LoVo (cell line): ENCODE results near the gene TLE2.

Experiments used
- DNase-seq: peaks from one replicate; pipeline ENCODE4 v3.0.0-alpha.2; 2016; ENCODE audit warnings: low spot score

Gene TLE2

GRCh38 chr19:3036119-3036976 lies 7.3 kb upstream of the TLE2 start:
- DNase-seq: peak; percentile 95

- DNase-seq: peak; percentile 99
Observed at GRCh38 chr19:3035542-3036118, 6.5 kb upstream of the TLE2 start.

DNA sequence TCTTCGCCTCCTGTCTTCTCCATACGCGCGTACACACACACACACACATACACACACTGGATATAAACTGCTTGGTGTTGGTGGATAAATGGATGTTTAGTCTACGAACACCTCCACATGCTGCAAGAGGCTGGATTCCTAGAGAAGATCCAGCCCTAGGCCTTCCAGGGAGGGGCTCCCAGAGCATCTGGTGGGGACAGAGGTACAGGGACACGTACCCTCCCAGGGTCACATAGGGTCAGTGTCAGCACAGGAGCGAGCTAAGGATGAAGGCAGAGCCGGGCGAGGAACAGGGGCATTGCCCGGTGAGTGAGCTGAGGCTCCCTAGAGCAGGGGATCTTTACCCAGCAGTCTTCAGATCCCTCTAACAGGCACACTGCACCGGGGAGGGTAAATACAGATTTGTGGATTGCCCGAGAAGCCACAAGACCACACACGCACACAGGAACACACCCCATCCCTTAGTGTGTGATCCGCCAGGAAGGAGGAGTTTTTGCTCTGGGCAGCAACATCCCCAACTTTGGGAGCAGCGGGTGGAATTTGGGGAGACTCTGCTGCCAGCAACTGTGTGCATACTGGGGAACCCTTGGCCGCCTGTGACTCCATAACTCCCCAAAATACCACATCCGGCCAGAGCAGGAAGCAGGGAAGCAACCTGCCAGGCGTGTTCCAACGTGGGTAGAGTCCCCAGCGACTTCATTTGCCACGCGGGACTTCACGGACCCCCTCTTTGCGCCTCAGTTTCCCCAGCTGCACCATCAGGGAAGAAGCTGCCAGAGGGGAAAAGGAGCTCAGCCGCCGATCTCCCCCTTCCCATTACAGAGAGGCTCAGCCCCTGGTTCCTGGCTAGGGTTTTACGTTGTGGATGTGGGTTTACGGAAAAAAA lies 5.8 kb upstream of the TLE2 start:
- no peak for DNase-seq

GRCh38 chr19:3034406-3034655 lies 5.3 kb upstream of the TLE2 start:
- no peak for DNase-seq

DNA sequence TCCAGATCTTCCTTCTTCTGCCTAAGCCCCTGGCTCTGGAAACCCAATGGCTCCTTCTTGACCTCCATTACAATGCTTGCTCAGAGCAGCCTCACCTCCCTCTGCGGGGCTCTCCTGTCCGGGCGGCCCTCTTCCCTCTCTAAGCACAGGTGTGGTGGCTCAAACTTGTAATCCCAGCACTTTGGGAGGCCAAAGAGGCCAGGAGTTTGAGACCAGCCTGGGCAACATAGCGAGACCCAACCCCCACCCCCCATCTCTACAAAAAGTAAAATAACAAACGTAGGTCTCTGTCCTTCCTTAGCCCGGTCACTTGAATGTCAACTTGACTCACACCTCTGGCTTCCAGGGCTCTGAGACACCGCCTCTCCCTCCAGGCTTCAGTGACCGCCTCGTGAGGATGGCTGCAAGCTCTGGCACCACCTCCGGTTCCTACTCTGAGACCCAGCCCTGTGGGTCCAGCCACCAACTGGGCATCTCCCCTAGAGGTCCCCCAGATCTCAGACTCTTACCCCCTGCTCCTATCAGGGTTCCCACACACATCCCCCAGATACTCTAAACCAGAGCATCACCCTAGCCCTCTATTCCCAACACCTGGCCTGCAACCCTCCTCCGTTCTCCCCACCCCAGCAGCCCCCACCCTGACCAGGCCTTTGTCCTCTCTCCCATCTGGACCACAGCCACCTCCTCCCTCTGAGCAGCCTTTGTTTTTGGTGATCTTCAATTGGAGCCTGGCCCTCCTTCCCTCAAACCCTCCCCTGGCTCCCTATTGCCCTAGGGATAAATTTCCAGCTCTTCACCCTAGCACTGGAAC lies 4.7 kb upstream of the TLE2 start:
- DNase-seq: no peak

- DNase-seq: no peak
Observed at GRCh38 chr19:3031607-3031867, 2.5 kb upstream of the TLE2 start.

DNA sequence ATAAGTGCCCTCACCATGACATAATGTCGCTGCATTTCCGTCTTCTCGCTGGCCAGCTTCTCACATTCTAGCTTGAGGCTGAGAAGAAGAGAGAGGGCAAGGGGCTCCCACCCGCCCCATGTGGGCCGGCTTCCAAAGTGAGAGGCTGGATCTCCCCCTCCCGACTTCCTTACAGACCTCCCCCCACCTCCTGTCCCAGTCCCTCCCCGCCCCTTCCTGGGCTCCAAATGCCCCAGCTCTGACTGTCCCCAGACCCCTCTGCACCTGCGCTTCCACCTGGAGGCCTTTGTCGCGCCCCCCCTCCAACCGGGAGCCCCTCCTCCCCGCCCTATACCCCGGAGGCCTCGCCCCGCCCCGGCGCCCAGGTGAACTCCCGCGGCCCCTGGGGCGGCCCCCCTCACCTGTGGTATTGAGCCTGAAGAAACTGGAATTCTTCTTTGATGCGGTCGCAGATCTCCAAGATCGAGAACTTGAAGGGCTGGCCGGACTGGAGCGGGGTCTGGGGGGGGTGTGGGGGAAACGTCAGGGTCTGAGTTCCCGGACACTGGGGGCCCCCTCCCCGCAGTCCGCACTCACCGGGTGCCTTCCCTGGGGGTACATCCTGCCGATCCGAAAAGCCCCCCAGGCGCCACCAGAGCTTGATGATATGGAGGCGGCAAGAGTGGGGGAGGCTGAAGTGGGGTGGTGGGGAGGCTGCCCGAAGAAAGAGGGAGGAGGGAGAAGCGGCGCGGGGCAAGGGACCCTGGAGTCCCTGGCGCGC lies 595 bp downstream of the TLE2 start:
- no peak for DNase-seq

- no peak for DNase-seq
Observed at GRCh38 chr19:3027981-3028304, 1.1 kb downstream of the TLE2 start.

- DNase-seq: no peak
Observed at GRCh38 chr19:3027292-3027691, 1.8 kb downstream of the TLE2 start.

- DNase-seq: no peak
Observed at GRCh38 chr19:3026768-3027167, 2.3 kb downstream of the TLE2 start.

DNA sequence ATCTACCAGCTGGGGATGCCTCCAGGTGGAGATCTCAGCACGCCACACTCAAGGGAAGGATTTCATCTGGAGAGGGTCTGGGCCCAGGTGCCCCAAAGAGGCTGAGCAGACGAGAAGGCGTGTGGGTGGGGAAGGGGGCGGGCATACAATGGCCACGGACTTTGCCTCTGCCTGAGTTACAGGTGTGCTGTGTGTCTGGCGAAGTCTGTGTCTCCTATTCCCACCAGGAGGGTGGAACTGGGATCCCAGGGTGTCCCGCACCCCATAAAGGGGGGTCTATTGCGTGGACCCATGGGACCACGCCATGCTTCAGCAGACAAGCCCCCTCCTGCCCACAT lies 3.6 kb downstream of the TLE2 start:
- DNase-seq: no peak

- DNase-seq: no peak
Observed at GRCh38 chr19:3024870-3025548, 4.1 kb downstream of the TLE2 start.

DNA sequence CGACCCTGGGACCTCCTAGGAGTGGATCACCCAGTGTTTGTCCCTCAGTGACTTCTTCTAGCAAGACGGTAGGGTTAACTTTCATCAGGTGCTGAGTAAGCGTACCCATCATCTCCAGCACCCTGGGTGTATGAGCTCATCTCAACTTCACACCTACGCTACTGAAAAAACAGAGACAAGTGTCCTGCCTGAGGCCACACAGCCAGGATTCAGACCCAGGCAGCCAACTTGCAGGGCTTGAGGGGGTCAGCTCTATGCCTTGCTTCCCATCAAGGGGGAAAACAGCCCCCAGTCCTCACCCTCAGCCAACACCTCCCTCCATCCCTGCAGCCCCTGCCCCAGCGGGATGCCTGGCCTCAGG lies 4.6 kb downstream of the TLE2 start:
- no peak for DNase-seq

DNA sequence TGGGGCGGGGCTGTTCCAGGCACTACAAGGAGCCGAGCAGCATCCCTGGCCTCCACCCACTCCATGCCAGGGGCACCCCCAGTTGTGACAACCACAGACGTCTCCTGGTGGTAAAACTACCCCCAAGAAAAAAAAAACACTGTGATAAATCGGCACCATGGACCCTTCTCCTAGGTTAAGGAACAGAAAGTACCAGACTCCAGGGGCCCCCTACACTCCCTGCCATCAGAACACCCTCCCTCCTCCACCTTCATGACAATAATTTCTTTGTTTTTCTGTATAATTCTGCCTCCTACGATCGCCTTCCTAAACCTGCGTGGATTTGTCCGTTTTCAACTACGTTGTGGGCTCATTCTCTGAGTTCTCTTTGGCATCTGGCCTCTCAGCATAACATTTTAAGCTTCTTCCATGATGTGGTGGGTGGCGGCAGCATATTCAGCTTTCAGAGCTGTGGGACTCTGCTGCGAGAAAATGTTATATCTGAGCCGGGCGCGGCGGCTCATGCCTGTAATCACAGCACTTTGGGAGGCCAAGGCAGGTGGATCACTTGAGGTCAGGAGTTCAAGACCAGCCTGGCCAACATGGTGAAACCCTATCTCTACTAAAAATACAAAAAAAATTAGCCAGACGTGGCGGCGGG lies 8.6 kb downstream of the TLE2 start:
- no peak for DNase-seq

DNA sequence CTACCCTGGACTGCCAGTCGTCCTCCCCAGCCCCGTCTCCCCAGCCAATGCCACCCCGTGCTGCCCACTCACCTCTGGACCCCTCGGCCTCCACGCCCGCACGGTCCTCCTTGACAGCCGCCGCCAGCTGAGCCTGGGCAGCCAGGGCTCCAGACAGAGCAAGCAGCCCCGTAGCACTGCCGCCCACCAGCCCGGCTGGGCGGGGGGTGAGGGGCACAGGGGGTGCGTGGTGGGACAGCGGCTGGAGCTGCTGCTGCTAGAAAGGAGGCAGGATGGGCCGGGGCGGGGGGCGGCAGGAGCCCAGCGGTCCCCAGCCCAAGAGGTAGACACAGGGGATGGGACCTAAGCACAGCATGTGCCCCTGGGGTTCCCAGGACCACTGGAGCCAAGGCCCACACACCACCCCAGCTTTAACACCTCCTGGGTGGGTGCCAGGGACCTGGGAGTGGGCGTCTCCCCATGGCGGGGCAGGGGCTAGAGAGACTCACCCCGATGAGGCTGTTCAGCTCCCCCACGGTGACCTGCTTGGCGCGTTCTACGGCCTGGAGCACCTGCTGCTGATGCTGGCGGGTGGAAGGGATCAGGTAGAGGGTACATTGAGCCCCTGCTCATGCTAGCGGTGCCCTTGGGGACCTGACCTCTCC lies 9.7 kb downstream of the TLE2 start:
- no peak for DNase-seq

- DNase-seq: no peak
Observed at GRCh38 chr19:3017923-3018322, 11.2 kb downstream of the TLE2 start.

- no peak for DNase-seq
Observed at GRCh38 chr19:3015126-3016057, 13.7 kb downstream of the TLE2 start.

DNA sequence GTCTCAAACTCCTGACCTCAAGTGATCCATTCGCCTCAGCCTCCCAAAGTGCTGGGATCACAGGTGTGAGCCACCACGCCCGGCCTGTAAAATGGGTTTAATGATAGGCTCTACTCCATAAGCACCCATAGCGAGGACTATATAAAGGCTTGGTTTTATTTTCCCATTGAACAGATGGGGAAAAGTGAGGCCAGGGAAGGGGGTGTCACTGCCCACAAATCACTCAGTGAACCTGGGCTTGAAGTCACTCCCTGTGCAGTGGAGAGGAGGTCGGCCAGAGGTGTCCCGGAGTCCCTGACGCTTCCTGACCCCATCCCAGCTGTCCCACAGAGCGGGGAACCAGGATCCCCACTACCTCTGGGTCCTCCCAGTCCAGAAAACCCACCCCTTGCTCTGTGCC lies 14.9 kb downstream of the TLE2 start:
- no peak for DNase-seq

DNA sequence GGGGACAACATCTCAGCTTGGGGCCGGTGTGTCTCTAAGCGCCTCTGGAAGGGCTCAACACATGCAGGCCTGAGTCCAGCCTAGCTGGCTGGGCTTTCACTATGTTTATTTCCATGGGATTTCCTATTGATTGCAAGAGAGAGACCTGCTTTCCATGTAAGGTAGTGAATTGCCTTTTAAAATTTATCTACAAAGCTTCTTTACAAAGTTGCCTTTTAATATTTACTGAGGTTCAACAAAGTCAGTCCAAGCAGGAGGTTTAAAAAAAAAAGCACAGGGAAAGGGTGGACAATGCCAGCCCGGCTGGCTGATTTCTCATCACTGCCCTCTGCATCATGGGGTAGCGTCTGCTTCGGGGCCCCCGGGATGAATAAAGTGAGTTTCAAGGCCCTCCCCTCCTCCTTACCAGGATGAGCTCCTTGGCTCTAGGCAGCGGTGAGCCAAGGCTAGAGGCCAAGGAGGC lies 15.8 kb downstream of the TLE2 start:
- no peak for DNase-seq
